Stimulated activated CD4-positive, alpha-beta T cell treated with anti-CD3 and anti-CD28 coated beads, Interleukin-1b, Interleukin-23, amount 100 ng/mL, for 24 hours (primary cell): Measurements from ENCODE around the gene TM9SF3.

Experiments used
- DNase-seq, 4 experiments: peaks; one replicate each; pipeline ENCODE4 v3.0.0-alpha.2; 2020; ENCODE audit warnings: low read depth in 4 of 4, low spot score in 1 of 4

TM9SF3 gene

GRCh38 chr10:96513305-96513697 is 73.5 kb downstream of the TM9SF3 start:
- peak in 2 of 4 experiments; percentile 11 to 28 for DNase-seq

- no peak for DNase-seq
Observed at GRCh38 chr10:96512524-96513304, 74.1 kb downstream of the TM9SF3 start.

- no peak for DNase-seq
Observed at GRCh38 chr10:96511044-96511945, 75.5 kb downstream of the TM9SF3 start.

- no peak for DNase-seq
Observed at GRCh38 chr10:96509017-96509641, 77.7 kb downstream of the TM9SF3 start.

GRCh38 chr10:96507044-96507443 is 79.8 kb downstream of the TM9SF3 start:
- no peak for DNase-seq

- DNase-seq = no peak
Observed at GRCh38 chr10:96505150-96506136, 81.4 kb downstream of the TM9SF3 start.

GRCh38 chr10:96502561-96503282 is 84.1 kb downstream of the TM9SF3 start:
- no peak for DNase-seq

- no peak for DNase-seq
Observed at GRCh38 chr10:96501985-96502384, 84.8 kb downstream of the TM9SF3 start.

- no peak for DNase-seq
Observed at GRCh38 chr10:96500519-96500918, 86.3 kb downstream of the TM9SF3 start.

GRCh38 chr10:96500050-96500449 is 86.8 kb downstream of the TM9SF3 start:
- DNase-seq = no peak

- DNase-seq = no peak
Observed at GRCh38 chr10:96497391-96497790, 89.4 kb downstream of the TM9SF3 start.

- DNase-seq = no peak
Observed at GRCh38 chr10:96496281-96496925, 90.4 kb downstream of the TM9SF3 start.

GRCh38 chr10:96495544-96495943 is 91.3 kb downstream of the TM9SF3 start:
- DNase-seq = no peak

GRCh38 chr10:96494694-96495093 is 92.1 kb downstream of the TM9SF3 start:
- DNase-seq = no peak

- DNase-seq = no peak
Observed at GRCh38 chr10:96493871-96494525, 92.8 kb downstream of the TM9SF3 start.

GRCh38 chr10:96493254-96493653 is 93.6 kb downstream of the TM9SF3 start:
- no peak for DNase-seq

GRCh38 chr10:96491303-96491702 is 95.5 kb downstream of the TM9SF3 start:
- no peak for DNase-seq

GRCh38 chr10:96488161-96488935 is 98.5 kb downstream of the TM9SF3 start:
- DNase-seq = no peak
